Spleen (tissue), 11 donors: ENCODE results near the gene USP13. TPM values are rescaled to one million over a fixed set of nuclear protein-coding genes. Genes with fewer than 3 reads are reported as not detected.

Source experiments
- DNase-seq: peaks from one replicate; pipeline ENCODE4 v3.0.0-alpha.2; 2020
- H3K27ac ChIP-seq, 8 donors: fragments of 200-600 bp; sonication (generic) in 7 of 8; 1 replicate in 4 of 8; 2 replicates in 4 of 8; pipeline versions ENCODE4 v1.5.0 to v1.8.0; 2016 to 2021; ENCODE audit warnings: inconsistent platforms in 4 of 8, mild to moderate bottlenecking in 4 of 8, moderate library complexity in 1 of 8
- H3K27me3 ChIP-seq, 7 donors: fragments of 200-600 bp; sonication (generic) in 6 of 7; replicated peaks in 1 of 7; 1 replicate in 4 of 7; 2 replicates in 3 of 7; pipeline versions ENCODE4 v1.5.0 to v1.8.0; 2016 to 2021; ENCODE audit warnings: inconsistent platforms in 3 of 7, mild to moderate bottlenecking in 1 of 7
- H3K36me3 ChIP-seq, 6 donors: fragments of 200-600 bp; sonication (generic) in 5 of 6; 1 replicate in 4 of 6; 2 replicates in 2 of 6; pipeline versions ENCODE4 v1.5.0 to v1.8.0; 2016 to 2021; ENCODE audit warnings: inconsistent platforms in 2 of 6
- H3K4me1 ChIP-seq, 6 donors: fragments of 200-600 bp; sonication (generic) in 5 of 6; 1 replicate in 3 of 6; 2 replicates in 3 of 6; pipeline versions ENCODE4 v1.5.0 to v1.8.0; 2016 to 2021; ENCODE audit warnings: inconsistent platforms in 3 of 6
- H3K4me3 ChIP-seq, 8 donors: fragments of 200-600 bp; sonication (generic) in 7 of 8; 1 replicate in 4 of 8; 2 replicates in 4 of 8; pipeline versions ENCODE4 v1.5.0 to v1.8.0; 2016 to 2021; ENCODE audit warnings: inconsistent platforms in 4 of 8, mild to moderate bottlenecking in 4 of 8, moderate library complexity in 2 of 8
- H3K9me3 ChIP-seq, 8 donors: fragments of 200-600 bp; sonication (generic) in 7 of 8; 1 replicate in 4 of 8; 2 replicates in 4 of 8; pipeline versions ENCODE4 v1.5.0 to v1.8.0; 2016 to 2021; ENCODE audit warnings: inconsistent platforms in 4 of 8
- POLR2A ChIP-seq, 3 donors: fragments of 450-650 bp; IDR thresholded peaks; one replicate each; pipeline ENCODE4 v1.5.1; 2017; ENCODE audit warnings: antibody characterized with exemption in 3 of 3, mild to moderate bottlenecking in 1 of 3
- POLR2AphosphoS5 ChIP-seq, 3 donors: sonication (generic); formaldehyde crosslinking; IDR thresholded peaks; one replicate each; pipeline ENCODE4 v1.5.1; 2017; ENCODE audit warnings: antibody characterized with exemption in 3 of 3
- WGBS, 5 donors: extraction: QIAGEN DNeasy Blood & Tissue Kit in 3 of 5; methylation state at CpG; one replicate each; pipeline versions ENCODE4 v1.1.5 to v1.1.7; 2013 to 2018; 5-methylcytosine and 5-hydroxymethylcytosine counted together
- intact Hi-C: fragments of 100-400 bp; cut with DNase I; formaldehyde crosslinking; loops from one replicate; pipeline ENCODE4 v1.15.0; 2023; ENCODE audit warnings: low total_unique reads
- polyA plus RNA-seq, 3 donors: library from polyadenylated mRNA; stranded (reverse); fragments of 200-250 nt; gene quantifications; one replicate each; pipeline ENCODE4 v1.2.1, GENCODE V29; 2013
- total RNA-seq, 7 donors: library from RNA; depleted of rRNA in 3 of 7; stranded (reverse); fragments of >200 nt in 3 of 7; fragmentation: NEBNext Ultra II Directional in 4 of 7; extraction: Animal tissue kit (Norgen Biotek cat#: 25700) in 4 of 7; gene quantifications; one replicate each; pipeline versions ENCODE4 v1.1.0 to v1.2.1, GENCODE V29; 2016 to 2021
- TF ChIP-seq, protein P1 (sequence below), 11 experiments: fragments of 200-600 bp in 7 of 11; fragments of 450-650 bp in 4 of 11; sonication (generic) in 4 of 11; IDR thresholded peaks in 8 of 11; conservative IDR thresholded peaks in 3 of 11; 1 replicate in 7 of 11; 2 replicates in 4 of 11; pipeline versions ENCODE4 v1.4.0 to v1.8.0; 2016 to 2021; ENCODE audit warnings: antibody characterized with exemption in 11 of 11, inconsistent platforms in 4 of 11, mild to moderate bottlenecking in 1 of 11
- donor health status: healthy with polysubstance abuse.
- donor health status: DM: no; HTN: no; CAD: no; lungs with moderate emphysema.
- donor health status: DM: no; HTN: no; CAD: no.
- donor health status: Bipolar disorder and iron deficiency.
- donor health status: healthy.
- donor health status: DM: no; HTN: no; CAD: no.
- donor health status: DM: yes; HTN: yes; CAD: no.

USP13 gene
- total and polyA plus RNA-seq, 10 donors: 1.1 to 9.4 (median 7.1) TPM

DNA sequence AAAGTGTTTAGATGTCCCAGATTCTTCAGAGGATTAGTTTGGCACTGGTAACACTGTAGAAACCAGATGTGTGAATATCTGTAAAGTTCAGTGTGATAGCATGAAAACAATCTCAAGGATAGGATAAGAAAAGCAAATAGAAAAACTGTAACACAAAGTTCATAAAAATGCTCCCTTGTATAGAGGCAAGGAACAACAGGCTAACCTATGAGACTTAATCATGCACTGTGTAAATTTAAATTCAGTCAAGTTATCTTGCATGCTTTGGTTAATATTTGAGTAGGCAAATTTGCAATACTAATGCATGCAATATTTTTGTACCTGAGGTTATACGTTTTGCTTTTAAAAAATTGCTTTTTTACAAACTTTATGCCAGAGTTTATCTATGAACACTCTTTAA lies 144.4 kb downstream of the USP13 start:
- TF ChIP-seq, protein P1, sequence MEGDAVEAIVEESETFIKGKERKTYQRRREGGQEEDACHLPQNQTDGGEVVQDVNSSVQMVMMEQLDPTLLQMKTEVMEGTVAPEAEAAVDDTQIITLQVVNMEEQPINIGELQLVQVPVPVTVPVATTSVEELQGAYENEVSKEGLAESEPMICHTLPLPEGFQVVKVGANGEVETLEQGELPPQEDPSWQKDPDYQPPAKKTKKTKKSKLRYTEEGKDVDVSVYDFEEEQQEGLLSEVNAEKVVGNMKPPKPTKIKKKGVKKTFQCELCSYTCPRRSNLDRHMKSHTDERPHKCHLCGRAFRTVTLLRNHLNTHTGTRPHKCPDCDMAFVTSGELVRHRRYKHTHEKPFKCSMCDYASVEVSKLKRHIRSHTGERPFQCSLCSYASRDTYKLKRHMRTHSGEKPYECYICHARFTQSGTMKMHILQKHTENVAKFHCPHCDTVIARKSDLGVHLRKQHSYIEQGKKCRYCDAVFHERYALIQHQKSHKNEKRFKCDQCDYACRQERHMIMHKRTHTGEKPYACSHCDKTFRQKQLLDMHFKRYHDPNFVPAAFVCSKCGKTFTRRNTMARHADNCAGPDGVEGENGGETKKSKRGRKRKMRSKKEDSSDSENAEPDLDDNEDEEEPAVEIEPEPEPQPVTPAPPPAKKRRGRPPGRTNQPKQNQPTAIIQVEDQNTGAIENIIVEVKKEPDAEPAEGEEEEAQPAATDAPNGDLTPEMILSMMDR (IDR thresholded peaks at IDR 0.05 in 8 of 11, conservative IDR thresholded peaks at IDR 0.05 in 3 of 11): no peak
- TF ChIP-seq POLR2AphosphoS5 (IDR thresholded peaks at IDR 0.05): no peak
- TF ChIP-seq POLR2A (IDR thresholded peaks at IDR 0.05): no peak
- H3K4me3 ChIP-seq: no peak overlapping the region
- no peaks in the 10 kb centered on the region for H3K4me1 ChIP-seq
- no peaks in the 10 kb centered on the region for H3K36me3 ChIP-seq
- no peaks in the 10 kb centered on the region for H3K9me3 ChIP-seq
- H3K27me3 ChIP-seq: no peaks in the 10 kb centered on the region
- H3K27ac ChIP-seq: no peak overlapping the region
- DNase-seq: no peak
- WGBS, 5 donors: 85 to 90% (median 87%) methylated on average over 1 of the region's 1 CpG
- intact Hi-C loops: no loop called here

DNA sequence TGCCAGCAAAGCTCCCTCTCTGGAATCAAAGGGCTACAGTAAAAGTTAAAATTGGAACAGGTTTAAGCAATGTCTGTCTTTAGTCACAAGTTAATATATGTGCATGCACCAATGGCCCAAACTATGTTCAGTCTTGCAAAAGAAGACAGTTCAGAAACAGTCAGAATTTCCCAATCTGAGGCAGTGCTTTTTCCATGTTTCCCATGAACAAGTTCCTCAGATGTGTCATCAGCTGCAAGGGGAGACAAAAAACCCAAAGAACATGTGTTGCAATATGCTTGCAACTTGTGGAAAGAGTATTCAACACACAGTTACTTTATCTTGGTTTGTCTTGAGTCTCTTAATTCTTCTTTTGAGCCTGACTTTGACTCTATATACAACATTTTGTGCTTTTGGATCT lies 148.4 kb downstream of the USP13 start:
- Histone ChIP-seq H3K9me3 (no peaks in the 10 kb centered on the region), H3K27ac (no peak overlapping the region), H3K36me3 (no peaks in the 10 kb centered on the region), H3K4me1 (no peaks in the 10 kb centered on the region), H3K27me3 (no peaks in the 10 kb centered on the region), H3K4me3 (no peak overlapping the region)
- DNase-seq: no peak
- intact Hi-C loops: no loop called here
- TF ChIP-seq, protein P1 (IDR thresholded peaks at IDR 0.05 in 8 of 11, conservative IDR thresholded peaks at IDR 0.05 in 3 of 11): no peak
- no peak for TF ChIP-seq POLR2AphosphoS5 (IDR thresholded peaks at IDR 0.05)
- no peak for TF ChIP-seq POLR2A (IDR thresholded peaks at IDR 0.05)

DNA sequence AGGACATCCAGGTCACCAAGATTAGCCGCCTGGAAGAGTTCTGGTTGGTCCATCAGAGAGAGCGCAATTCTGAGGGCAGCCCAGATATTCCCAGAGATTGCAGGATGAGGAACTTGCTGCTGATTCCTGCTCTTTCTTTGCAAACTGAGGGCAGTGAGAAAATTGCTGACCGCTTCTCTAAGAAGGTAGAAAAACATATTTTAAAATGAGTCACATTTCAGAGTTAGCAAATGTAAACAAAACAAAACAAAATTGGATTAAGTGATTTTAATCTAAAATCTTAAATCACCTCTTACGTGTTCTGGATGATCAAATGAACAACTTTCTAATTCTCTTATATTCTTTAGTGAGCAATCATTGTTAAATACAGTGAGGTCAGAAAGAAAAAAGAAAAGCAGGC lies 149.0 kb downstream of the USP13 start:
- Histone ChIP-seq H3K4me3 (no peak overlapping the region), H3K4me1 (no peaks in the 10 kb centered on the region), H3K9me3 (no peaks in the 10 kb centered on the region), H3K27me3 (no peaks in the 10 kb centered on the region), H3K27ac (no peak overlapping the region), H3K36me3 (no peaks in the 10 kb centered on the region)
- intact Hi-C loops: no loop called here
- DNase-seq: no peak
- WGBS, 5 donors: 81 to 95% (median 86%) methylated on average over 4 of the region's 4 CpGs
- TF ChIP-seq POLR2A (IDR thresholded peaks at IDR 0.05) (no peak), POLR2AphosphoS5 (IDR thresholded peaks at IDR 0.05) (no peak)
- TF ChIP-seq, protein P1 (IDR thresholded peaks at IDR 0.05 in 8 of 11, conservative IDR thresholded peaks at IDR 0.05 in 3 of 11): no peak

DNA sequence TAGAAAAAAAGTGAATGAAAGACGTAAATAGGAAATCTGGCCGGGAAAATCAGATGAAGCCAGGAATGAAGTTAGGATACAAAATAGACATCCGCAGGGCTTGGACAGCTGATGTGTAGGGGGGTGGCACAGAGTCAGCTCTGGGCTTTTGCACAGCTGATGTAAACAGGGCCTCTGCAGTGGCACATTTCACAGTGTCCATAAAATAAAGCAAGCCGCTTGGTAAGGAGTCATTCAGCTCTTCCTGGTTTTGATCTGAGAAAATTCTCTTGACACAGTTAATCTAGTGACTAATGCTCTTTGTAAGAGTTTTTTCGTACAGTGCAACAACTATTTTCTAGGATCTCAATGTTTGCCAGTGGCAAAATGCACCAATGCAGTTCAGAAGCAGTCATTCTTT lies 153.3 kb downstream of the USP13 start:
- DNase-seq: no peak
- TF ChIP-seq, protein P1 (IDR thresholded peaks at IDR 0.05 in 8 of 11, conservative IDR thresholded peaks at IDR 0.05 in 3 of 11): no peak
- TF ChIP-seq POLR2A (IDR thresholded peaks at IDR 0.05): no peak
- Histone ChIP-seq H3K36me3 (no peaks in the 10 kb centered on the region), H3K27ac (no peak overlapping the region), H3K4me3 (no peak overlapping the region), H3K4me1 (no peaks in the 10 kb centered on the region), H3K9me3 (no peaks in the 10 kb centered on the region), H3K27me3 (no peaks in the 10 kb centered on the region)
- WGBS, 5 donors: 83 to 96% (median 87%) methylated on average over 5 of the region's 5 CpGs
- intact Hi-C loops: no loop called here
